OCI-LY1 (cell line): ENCODE measurements around the gene NOCT.

Experiments used
- H2AFZ ChIP-seq: fragments of 200-600 bp; sonication (generic), shearing (Covaris generic); 2 replicates; pipeline ENCODE4 v1.6.0; 2014; ENCODE audit warnings: antibody characterized with exemption, mild to moderate bottlenecking, low read length
- H3F3A ChIP-seq: fragments of 200-600 bp; sonication (generic), shearing (Covaris generic); 2 replicates; pipeline ENCODE4 v1.6.0; 2014; ENCODE audit warnings: mild to moderate bottlenecking, antibody characterized with exemption, low read length, moderate library complexity; ENCODE audit not compliant: insufficient read depth
- H3K27ac ChIP-seq: fragments of 200-600 bp; sonication (generic); 2 replicates; pipeline ENCODE4 v1.5.1; 2014; ENCODE audit warnings: low read length, mixed run types, mild to moderate bottlenecking, low read depth; ENCODE audit not compliant: poor library complexity, severe bottlenecking
- H3K27me3 ChIP-seq: fragments of 200-600 bp; sonication (generic); 2 replicates; pipeline ENCODE4 v1.6.0; 2014; ENCODE audit warnings: antibody characterized with exemption, mild to moderate bottlenecking, low read length, moderate library complexity; ENCODE audit not compliant: insufficient read depth
- H3K36me3 ChIP-seq: fragments of 200-600 bp; sonication (generic); 2 replicates; pipeline ENCODE4 v1.6.1; 2014; ENCODE audit warnings: mild to moderate bottlenecking, antibody characterized with exemption, low read length, moderate library complexity, mixed read lengths; ENCODE audit not compliant: insufficient read depth
- H3K4me1 ChIP-seq: fragments of 200-600 bp; sonication (generic); 2 replicates; pipeline ENCODE4 v1.5.1; 2014; ENCODE audit warnings: mild to moderate bottlenecking, low read length, moderate library complexity; ENCODE audit not compliant: insufficient read depth, severe bottlenecking
- H3K4me2 ChIP-seq: fragments of 200-600 bp; sonication (generic), shearing (Covaris generic); 2 replicates; pipeline ENCODE4 v1.6.1; 2014; ENCODE audit warnings: low read length
- H3K4me3 ChIP-seq: fragments of 200-600 bp; sonication (generic); 2 replicates; pipeline ENCODE4 v1.5.1; 2014; ENCODE audit warnings: low read length, low read depth, mild to moderate bottlenecking, mixed read lengths; ENCODE audit not compliant: poor library complexity, severe bottlenecking
- H3K79me2 ChIP-seq: fragments of 200-600 bp; shearing (Covaris generic); 2 replicates; pipeline ENCODE4 v1.6.1; 2016; ENCODE audit warnings: mixed run types, low read length, mixed read lengths; ENCODE audit not compliant: insufficient read depth
- H3K9ac ChIP-seq: fragments of 200-600 bp; sonication (generic), shearing (Covaris generic); 2 replicates; pipeline ENCODE4 v1.6.1; 2014; ENCODE audit warnings: mild to moderate bottlenecking, low read length, mixed read lengths
- H3K9me2 ChIP-seq: fragments of 200-600 bp; sonication (generic), shearing (Covaris generic); 2 replicates; pipeline ENCODE4 v1.6.1; 2014; ENCODE audit warnings: low read depth, mild to moderate bottlenecking, low read length, mixed read lengths
- H3K9me3 ChIP-seq: fragments of 200-600 bp; shearing (Covaris generic); 2 replicates; pipeline ENCODE4 v1.6.1; 2014; ENCODE audit warnings: low read length, mixed read lengths
- H4K20me1 ChIP-seq: fragments of 200-600 bp; sonication (generic), shearing (Covaris generic); 2 replicates; pipeline ENCODE4 v1.6.0; 2016; ENCODE audit warnings: mild to moderate bottlenecking, low read length; ENCODE audit not compliant: insufficient read depth
- CTCF ChIP-seq: fragments of 200-600 bp; sonication (generic), shearing (Covaris generic); IDR thresholded peaks from 2 replicates; pipeline ENCODE4 v1.5.1; 2017; ENCODE audit warnings: mild to moderate bottlenecking, antibody characterized with exemption, low read length, moderate library complexity, mixed read lengths
- EZH2 ChIP-seq: fragments of 200-600 bp; sonication (generic), shearing (Covaris generic); IDR thresholded peaks from 2 replicates; pipeline ENCODE4 v1.8.0; 2017; ENCODE audit warnings: borderline replicate concordance, mixed run types, mild to moderate bottlenecking, antibody characterized with exemption, low read length, moderate library complexity, mixed read lengths

NOCT gene

GRCh38 chr4:138984647-138985046, 30.9 kb upstream of the NOCT start:
- Histone ChIP-seq H4K20me1 (no peaks in the 10 kb centered on the region), H3K27ac (no peak overlapping the region), H3K79me2 (no peaks in the 10 kb centered on the region), H3K9me3 (no peaks in the 10 kb centered on the region), H3K9me2 (no peaks in the 10 kb centered on the region), H3K4me1 (no peaks in the 10 kb centered on the region), H3K4me2 (no peak overlapping the region), H3K36me3 (no peaks in the 10 kb centered on the region), H3F3A (no peaks in the 10 kb centered on the region), H3K4me3 (no peak overlapping the region), H2AFZ (no peak overlapping the region), H3K27me3 (no peaks in the 10 kb centered on the region), H3K9ac (no peak overlapping the region)
- TF ChIP-seq EZH2 (no peak), CTCF (no peak)

- H3K4me2 ChIP-seq, result no peak overlapping the region
- H3K9me3 ChIP-seq, result no peaks in the 10 kb centered on the region
- H3K36me3 ChIP-seq, result no peaks in the 10 kb centered on the region
- no peaks in the 10 kb centered on the region for H3K27me3 ChIP-seq
- H4K20me1 ChIP-seq, result no peaks in the 10 kb centered on the region
- no peaks in the 10 kb centered on the region for H3F3A ChIP-seq
- H2AFZ ChIP-seq, result no peak overlapping the region
- H3K4me1 ChIP-seq, result no peaks in the 10 kb centered on the region
- no peak overlapping the region for H3K27ac ChIP-seq
- H3K9ac ChIP-seq, result no peak overlapping the region
- H3K79me2 ChIP-seq, result no peaks in the 10 kb centered on the region
- H3K4me3 ChIP-seq, result no peak overlapping the region
- no peaks in the 10 kb centered on the region for H3K9me2 ChIP-seq
- TF ChIP-seq EZH2, result no peak
- no peak for TF ChIP-seq CTCF
Observed at GRCh38 chr4:138992676-138993075, 22.9 kb upstream of the NOCT start.

- no peak overlapping the region for H3K9ac ChIP-seq
- H3K9me3 ChIP-seq, result no peaks in the 10 kb centered on the region
- H4K20me1 ChIP-seq, result no peaks in the 10 kb centered on the region
- no peak overlapping the region for H3K4me3 ChIP-seq
- H3K27ac ChIP-seq, result no peak overlapping the region
- H3K36me3 ChIP-seq, result no peaks in the 10 kb centered on the region
- H3K9me2 ChIP-seq, result no peaks in the 10 kb centered on the region
- H3F3A ChIP-seq, result no peaks in the 10 kb centered on the region
- no peak overlapping the region for H3K4me2 ChIP-seq
- H3K79me2 ChIP-seq, result no peaks in the 10 kb centered on the region
- TF ChIP-seq EZH2 (no peak), CTCF (no peak)
- no peaks in the 10 kb centered on the region for H3K27me3 ChIP-seq
- H2AFZ ChIP-seq, result no peak overlapping the region
- H3K4me1 ChIP-seq, result no peaks in the 10 kb centered on the region
Observed at GRCh38 chr4:138996090-138996489, 19.5 kb upstream of the NOCT start.
